ENCODE results near the gene SORCS1.

Gene SORCS1

GRCh38 chr10:107163881-107164861 is at the start of gene SORCS1:
TSS of gene SORCS1 (minus strand) at chr10:107164706.
- DNase-seq = no peak

- DNase-seq = no peak
Measured at GRCh38 chr10:107214261-107214660, 49.8 kb upstream of the SORCS1 start.

GRCh38 chr10:107213861-107214260 is 49.4 kb upstream of the SORCS1 start:
- no peak for DNase-seq

- no peak for DNase-seq
Measured at GRCh38 chr10:107206833-107207232, 42.3 kb upstream of the SORCS1 start.

- no peak for DNase-seq
Measured at GRCh38 chr10:107169516-107169915, 5.0 kb upstream of the SORCS1 start.

GRCh38 chr10:107168738-107169137 is 4.2 kb upstream of the SORCS1 start:
- no peak for DNase-seq

- no peak for DNase-seq
Measured at GRCh38 chr10:107166403-107166802, 1.9 kb upstream of the SORCS1 start.

GRCh38 chr10:107164992-107165391 is 486 bp upstream of the SORCS1 start:
- DNase-seq = no peak

- DNase-seq = no peak
Measured at GRCh38 chr10:107163076-107163855, 1.2 kb downstream of the SORCS1 start.

GRCh38 chr10:107160866-107161265 is 3.6 kb downstream of the SORCS1 start:
- DNase-seq = no peak

- DNase-seq = no peak
Measured at GRCh38 chr10:107159871-107160270, 4.6 kb downstream of the SORCS1 start.

GRCh38 chr10:107157071-107157470 is 7.4 kb downstream of the SORCS1 start:
- no peak for DNase-seq

- DNase-seq = no peak
Measured at GRCh38 chr10:107152087-107152486, 12.4 kb downstream of the SORCS1 start.

GRCh38 chr10:107148906-107149305 is 15.6 kb downstream of the SORCS1 start:
- DNase-seq = no peak

GRCh38 chr10:107144490-107144889 is 20.0 kb downstream of the SORCS1 start:
- no peak for DNase-seq

- DNase-seq = no peak
Measured at GRCh38 chr10:107141524-107142061, 22.9 kb downstream of the SORCS1 start.

GRCh38 chr10:107139237-107139636 is 25.3 kb downstream of the SORCS1 start:
- no peak for DNase-seq

- no peak for DNase-seq
Measured at GRCh38 chr10:107133656-107134055, 30.9 kb downstream of the SORCS1 start.

- DNase-seq = no peak
Measured at GRCh38 chr10:107129000-107129399, 35.5 kb downstream of the SORCS1 start.

GRCh38 chr10:107126512-107127065 is 37.9 kb downstream of the SORCS1 start:
- no peak for DNase-seq

GRCh38 chr10:107122703-107123102 is 41.8 kb downstream of the SORCS1 start:
- DNase-seq = no peak

GRCh38 chr10:107118866-107119265 is 45.6 kb downstream of the SORCS1 start:
- no peak for DNase-seq

GRCh38 chr10:107104026-107104652 is 60.4 kb downstream of the SORCS1 start:
- DNase-seq = no peak
